LNCAP (cell line): ENCODE results near the gene RGS3.

ENCODE experiments used
- CTCF ChIP-seq: fragments of 450-650 bp; IDR thresholded peaks from 2 replicates; pipeline ENCODE4 v1.5.1; 2017; ENCODE audit warnings: mild to moderate bottlenecking

The RGS3 gene

GRCh38 chr9:113618836-113619490 lies 155.4 kb downstream of the RGS3 start:
- TF ChIP-seq CTCF: no peak

- TF ChIP-seq CTCF: no peak
Observed at GRCh38 chr9:113619491-113620376, 156.2 kb downstream of the RGS3 start.

- TF ChIP-seq CTCF: no peak
Observed at GRCh38 chr9:113620377-113621161, 157.0 kb downstream of the RGS3 start.

GRCh38 chr9:113621309-113621791 lies 157.8 kb downstream of the RGS3 start:
- no peak for TF ChIP-seq CTCF

- TF ChIP-seq CTCF: no peak
Observed at GRCh38 chr9:113621980-113622379, 158.5 kb downstream of the RGS3 start.

GRCh38 chr9:113622600-113623400 lies 159.3 kb downstream of the RGS3 start:
- TF ChIP-seq CTCF: no peak
